B cell (primary cell): ENCODE results near the gene FBXO8. TPM values are rescaled to one million over a fixed set of nuclear protein-coding genes. Genes with fewer than 3 reads are reported as not detected.

Experiments
- ATAC-seq: fragments of 200-7000 bp; cut with Tn5 transposase; one replicate; pipeline ENCODE4 v1.10.0; 2021; ENCODE audit warnings: low read depth, mild to moderate bottlenecking, moderate number of reproducible peaks, moderate library complexity
- CTCF ChIA-PET: fragments of 350-600 bp; sonication (Branson Sonifier 250); formaldehyde crosslinking; loops from one replicate; lab custom pipeline; 2021; ENCODE audit warnings: antibody characterized with exemption, inconsistent platforms; lab: Charles Lee
- POLR2A ChIA-PET: fragments of 350-600 bp; sonication (Branson Sonifier 250); formaldehyde crosslinking; loops from one replicate; lab custom pipeline; 2021; ENCODE audit warnings: antibody characterized with exemption; lab: Charles Lee
- DNase-seq: peaks from one replicate; pipeline ENCODE4 v3.0.0; 2013
- H2AFZ ChIP-seq: 2 replicates; pipeline ENCODE4 v1.6.1; 2012; ENCODE audit warnings: mild to moderate bottlenecking, low read depth, low read length; ENCODE audit not compliant: insufficient read depth, poor library complexity, severe bottlenecking
- H3K27ac ChIP-seq, 2 donors: 1 replicate in 1 of 2; 2 replicates in 1 of 2; pipeline ENCODE4 v1.5.1; 2012 to 2013; ENCODE audit warnings: low read length in 2 of 2, mild to moderate bottlenecking in 2 of 2, moderate library complexity in 1 of 2
- H3K27me3 ChIP-seq, 4 experiments: fragments of 200-600 bp in 1 of 4; sonication (generic) in 1 of 4; replicated peaks in 1 of 4; 1 replicate in 2 of 4; 2 replicates in 2 of 4; pipeline versions ENCODE4 v1.6.1 to v1.7.0; 2013 to 2016; ENCODE audit warnings: low read length in 3 of 4, mild to moderate bottlenecking in 2 of 4, mixed read lengths in 1 of 4, moderate library complexity in 1 of 4; ENCODE audit not compliant: insufficient read depth in 4 of 4, control insufficient read depth in 3 of 4; ENCODE audit errors: control extremely low read depth in 1 of 4
- H3K36me3 ChIP-seq, 2 experiments: replicated peaks in 1 of 2; 1 replicate in 1 of 2; 2 replicates in 1 of 2; pipeline versions ENCODE4 v1.6.1 to v1.7.1; 2013; ENCODE audit warnings: low read length in 1 of 2; ENCODE audit not compliant: insufficient read depth in 2 of 2, control insufficient read depth in 1 of 2; ENCODE audit errors: control extremely low read depth in 1 of 2, extremely low read depth in 1 of 2
- H3K4me1 ChIP-seq, 2 donors: fragments of 200-600 bp in 1 of 2; sonication (generic) in 1 of 2; 1 replicate in 1 of 2; 2 replicates in 1 of 2; pipeline versions ENCODE4 v1.5.1 to v1.6.1; 2013 to 2017; ENCODE audit warnings: low read length in 2 of 2; ENCODE audit not compliant: control insufficient read depth in 2 of 2, insufficient read depth in 2 of 2
- H3K4me2 ChIP-seq: replicated peaks from 2 replicates; pipeline ENCODE3; 2012; ENCODE audit warnings: mild to moderate bottlenecking, low read depth, low read length; ENCODE audit not compliant: poor library complexity, severe bottlenecking
- H3K4me3 ChIP-seq, 5 experiments: fragments of 200-600 bp in 1 of 5; sonication (generic) in 1 of 5; 1 replicate in 3 of 5; 2 replicates in 2 of 5; pipeline versions ENCODE4 v1.5.1 to v1.7.0; 2011 to 2016; ENCODE audit warnings: low read length in 4 of 5, mild to moderate bottlenecking in 4 of 5, low read depth in 2 of 5, control low read depth in 1 of 5, moderate library complexity in 1 of 5; ENCODE audit not compliant: insufficient read depth in 1 of 5; ENCODE audit errors: control extremely low read depth in 1 of 5, extremely low read depth in 1 of 5
- H3K79me2 ChIP-seq: fragments of 200-600 bp; sonication (generic); one replicate; pipeline ENCODE4 v1.6.0; 2016; ENCODE audit warnings: low read length; ENCODE audit not compliant: control insufficient read depth, insufficient read depth
- H3K9ac ChIP-seq: fragments of 200-600 bp; sonication (generic); 2 replicates; pipeline ENCODE4 v1.6.1; 2017; ENCODE audit warnings: mild to moderate bottlenecking, low read length, moderate library complexity
- H3K9me3 ChIP-seq, 3 donors: one replicate each; pipeline versions ENCODE4 v1.6.1 to v1.7.1; 2013; ENCODE audit warnings: low read length in 2 of 3; ENCODE audit not compliant: control insufficient read depth in 2 of 3, insufficient read depth in 1 of 3; ENCODE audit errors: control extremely low read depth in 1 of 3
- H4K20me1 ChIP-seq: 2 replicates; pipeline ENCODE4 v1.6.0; 2012; ENCODE audit warnings: mild to moderate bottlenecking, low read length; ENCODE audit not compliant: insufficient read depth, control insufficient read depth, poor library complexity, severe bottlenecking
- H3K27ac Mint-ChIP-seq: one replicate; pipeline ENCODE4 v1.8.0; 2021; ENCODE audit warnings: mixed read lengths
- H3K27me3 Mint-ChIP-seq: one replicate; pipeline ENCODE4 v1.8.0; 2021; ENCODE audit warnings: mixed read lengths
- H3K4me1 Mint-ChIP-seq: one replicate; pipeline ENCODE4 v1.8.0; 2021; ENCODE audit warnings: mixed read lengths
- H3K4me3 Mint-ChIP-seq: one replicate; pipeline ENCODE4 v1.8.0; 2021; ENCODE audit warnings: mixed read lengths
- H3K9me3 Mint-ChIP-seq: one replicate; pipeline ENCODE4 v1.8.0; 2022; ENCODE audit warnings: mixed read lengths; ENCODE audit not compliant: insufficient read depth
- CTCF ChIP-seq: fragments of 200-600 bp; IDR thresholded peaks from one replicate; pipeline ENCODE4 v1.8.0; 2022; ENCODE audit warnings: antibody characterized with exemption, mild to moderate bottlenecking
- EZH2 ChIP-seq: IDR thresholded peaks from 2 replicates; pipeline ENCODE4 v1.6.1; 2012; ENCODE audit warnings: borderline replicate concordance, low read depth, mild to moderate bottlenecking, moderate library complexity, low read length; ENCODE audit not compliant: insufficient read depth, poor library complexity, severe bottlenecking
- WGBS: methylation state at CpG from one replicate; pipeline ENCODE4 v1.1.5; 2013; ENCODE audit warnings: missing lambda C conversion rate; ENCODE audit not compliant: insufficient coverage; 5-methylcytosine and 5-hydroxymethylcytosine counted together
- intact Hi-C: fragments of 100-400 bp; cut with micrococcal nuclease; formaldehyde crosslinking; loops from one replicate; pipeline ENCODE4 v1.10.0; 2022
- polyA plus RNA-seq: library from polyadenylated mRNA; depleted of rRNA; stranded (reverse); fragments of >200 nt; gene quantifications from 2 replicates; pipeline ENCODE4 v1.2.3, GENCODE V29; 2012
- total RNA-seq, 2 donors: library from RNA; stranded (reverse); fragments of 120-200 nt in 1 of 2; gene quantifications; 1 replicate in 1 of 2; 2 replicates in 1 of 2; pipeline versions ENCODE4 v1.2.3 to v1.2.4, GENCODE V29; 2013 to 2022

FBXO8 gene
- total and polyA plus RNA-seq, 2 donors (not counting 1 experiment from before 2014, with no cell fraction given): 11.6 to 22.4 TPM

GRCh38 chr4:174215961-174216680 lies 67.3 kb downstream of the FBXO8 start:
- no peaks in the 10 kb centered on the region for H3K9me3 Mint-ChIP-seq
- Histone ChIP-seq H3K4me1 (peaks cover 38 to 60% of the 10 kb centered on the region in 2 donors), H3K27ac (no peak overlapping the region), H3K9ac (no peak overlapping the region), H3K36me3 (no peaks in the 10 kb centered on the region), H3K4me3 (no peak overlapping the region), H4K20me1 (no peaks in the 10 kb centered on the region), H3K79me2 (no peaks in the 10 kb centered on the region), H3K27me3 (peaks cover 2 to 83% (median 69%) of the 10 kb centered on the region in 4 experiments), H3K9me3 (peaks cover 0 to 36% (median 2%) of the 10 kb centered on the region in 3 donors), H2AFZ (no peak overlapping the region), H3K4me2 (no peak overlapping the region)
- intact Hi-C loops: no loop called here
- whole genome bisulfite sequencing: 10% methylated on average over 7 of the region's 11 CpGs
- DNase-seq (peak; percentile 22), ATAC-seq (no peak)
- POLR2A ChIA-PET: no interaction called here
- CTCF ChIA-PET: no interaction called here
- TF ChIP-seq EZH2 (no peak), CTCF (no peak)
- no peak overlapping the region for H3K4me3 Mint-ChIP-seq
- H3K27me3 Mint-ChIP-seq: peaks cover 82% of the 10 kb centered on the region
- H3K4me1 Mint-ChIP-seq: peaks cover 47% of the 10 kb centered on the region
- H3K27ac Mint-ChIP-seq: no peak overlapping the region

- 80% methylated on average over 1 of the region's 5 CpGs for WGBS
- peak; percentile 14 for DNase-seq
These were observed 68.4 kb downstream of the FBXO8 start for GRCh38 chr4:174215057-174215456.

More at GRCh38 chr4:174215057-174215456, 68.4 kb downstream of the FBXO8 start:
- peaks cover 86% of the 10 kb centered on the region for H3K27me3 Mint-ChIP-seq
- Histone ChIP-seq H2AFZ (no peak overlapping the region), H3K27me3 (peaks cover 2 to 88% (median 72%) of the 10 kb centered on the region in 4 experiments), H3K9me3 (peaks cover 0 to 36% (median 2%) of the 10 kb centered on the region in 3 donors), H3K79me2 (no peaks in the 10 kb centered on the region), H3K27ac (no peak overlapping the region), H3K4me1 (peaks cover 38 to 61% of the 10 kb centered on the region in 2 donors), H3K9ac (no peak overlapping the region), H3K4me2 (peak overlapping the region; percentile 60), H4K20me1 (no peaks in the 10 kb centered on the region), H3K4me3 (no peak overlapping the region), H3K36me3 (no peaks in the 10 kb centered on the region)
- TF ChIP-seq CTCF: no peak
- TF ChIP-seq EZH2: no peak
- no peak overlapping the region for H3K27ac Mint-ChIP-seq
- CTCF ChIA-PET: interaction anchor here (2.4 kb wide), 1 partner anchor 8 kb away, joined by 7 read pairs; no protein-coding TSS in a partner anchor
- no peak for ATAC-seq
- H3K9me3 Mint-ChIP-seq: no peaks in the 10 kb centered on the region
- H3K4me3 Mint-ChIP-seq: peak overlapping the region; percentile 58
- intact Hi-C loops: no loop called here
- peaks cover 47% of the 10 kb centered on the region for H3K4me1 Mint-ChIP-seq
- POLR2A ChIA-PET: no interaction called here
